Measurements from ENCODE around the gene CCDC144A. TPM values are rescaled to one million over a fixed set of nuclear protein-coding genes. Genes with fewer than 3 reads are reported as not detected.
"Not testable (repeated sequence)": the region's sequence is repeated elsewhere in the genome, so short reads cannot be mapped to it uniquely, and the experiment has no call there.

Gene CCDC144A
- total and polyA plus RNA-seq, 9 donors: 0.38 to 7.7 (median 2.2) TPM

DNA sequence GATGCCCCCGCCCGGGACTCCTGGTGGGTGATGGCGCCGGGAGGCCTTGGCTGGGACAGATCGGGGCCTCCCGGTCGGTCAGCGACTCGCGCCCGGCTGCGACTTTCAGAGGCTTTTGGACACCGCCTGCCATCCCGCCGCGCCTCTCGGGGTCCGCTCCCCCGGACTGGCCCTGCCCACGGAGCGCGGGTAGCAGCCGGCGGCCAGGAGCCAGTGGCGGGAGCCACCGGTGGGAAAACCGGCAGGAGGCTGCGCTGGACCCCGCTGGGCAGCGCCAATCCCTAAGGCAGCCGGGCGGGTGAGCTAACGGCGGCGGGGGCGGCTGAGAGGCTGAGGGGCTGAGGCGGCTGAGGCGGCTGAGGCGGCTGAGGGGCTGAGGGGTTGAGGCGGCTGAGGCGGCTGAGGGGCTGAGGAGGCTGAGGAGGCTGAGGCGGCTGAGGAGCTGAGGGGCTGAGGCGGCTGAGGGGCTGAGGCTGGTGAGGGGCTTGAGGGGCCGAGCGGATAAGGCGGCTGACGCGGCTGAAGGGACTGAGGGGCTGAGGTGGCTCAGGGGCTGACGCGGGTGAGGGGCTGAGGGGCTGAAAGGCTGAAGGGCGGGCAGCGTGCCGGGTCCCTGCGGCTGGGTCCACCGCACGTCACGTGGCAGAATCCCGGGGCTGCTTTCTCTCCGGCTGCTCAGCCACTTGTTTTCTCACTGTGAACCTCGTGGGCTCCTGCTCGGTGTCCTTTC, 23.0 kb upstream of the CCDC144A start:
- peak overlapping the region; percentile 44 for H3K4me3 ChIP-seq (ENCODE audit: low read length)
- peak; percentile 32 for DNase-seq
- H3K27ac ChIP-seq (ENCODE audit: low read length); H3K9me3 ChIP-seq (replicated peaks; ENCODE audit: control insufficient read depth, low read depth, low read length); H3K4me1 ChIP-seq (ENCODE audit: control insufficient read depth, insufficient read depth, low read length); H3K36me3 ChIP-seq (ENCODE audit: control insufficient read depth, insufficient read depth, low read length): not testable (repeated sequence)
- H3K27me3 ChIP-seq (ENCODE audit: control insufficient read depth, insufficient read depth, low read length): peaks cover 25% of the 10 kb centered on the region
- WGBS (ENCODE audit: insufficient coverage): under 1% methylated on average over 50 of the region's 61 CpGs

DNA sequence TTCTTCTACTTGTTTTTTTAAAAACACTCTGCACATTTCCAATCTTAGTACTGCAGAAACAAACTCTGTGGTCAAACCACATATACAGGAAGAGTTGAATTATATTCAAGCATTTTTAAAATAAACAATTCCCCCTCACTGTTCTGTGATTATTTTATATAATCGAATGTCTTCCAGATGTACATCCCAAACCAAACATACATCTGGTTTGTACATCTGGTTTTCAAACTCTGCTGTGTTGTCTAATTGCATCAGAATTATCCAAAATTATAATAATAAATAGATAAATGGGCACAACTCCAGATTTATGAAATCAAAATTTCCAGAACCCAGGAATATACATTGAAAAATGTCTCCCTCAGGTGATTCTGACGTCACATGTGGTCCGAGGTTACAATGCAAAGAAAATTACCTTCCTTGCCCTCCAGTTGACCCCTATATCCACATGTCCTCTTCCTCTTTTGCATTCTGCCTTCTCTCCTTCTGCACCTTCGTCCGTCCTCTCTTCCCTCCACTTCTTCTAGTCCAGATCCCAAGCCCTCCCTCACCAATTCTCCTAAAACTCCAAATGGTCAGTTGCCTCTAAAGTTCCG, 13.3 kb upstream of the CCDC144A start:
- no peaks in the 10 kb centered on the region for H3K9me3 ChIP-seq (replicated peaks; ENCODE audit: control insufficient read depth, low read depth, low read length)
- peak; percentile 86 for DNase-seq
- no peaks in the 10 kb centered on the region for H3K36me3 ChIP-seq (ENCODE audit: control insufficient read depth, insufficient read depth, low read length)
- H3K4me1 ChIP-seq (ENCODE audit: control insufficient read depth, insufficient read depth, low read length): peaks cover 6% of the 10 kb centered on the region
- H3K4me3 ChIP-seq (ENCODE audit: low read length): no peak overlapping the region
- 19% methylated on average over 4 of the region's 6 CpGs for WGBS (ENCODE audit: insufficient coverage)
- H3K27ac ChIP-seq (ENCODE audit: low read length): peak overlapping the region; percentile 40
- peaks cover 2% of the 10 kb centered on the region for H3K27me3 ChIP-seq (ENCODE audit: control insufficient read depth, insufficient read depth, low read length)

DNA sequence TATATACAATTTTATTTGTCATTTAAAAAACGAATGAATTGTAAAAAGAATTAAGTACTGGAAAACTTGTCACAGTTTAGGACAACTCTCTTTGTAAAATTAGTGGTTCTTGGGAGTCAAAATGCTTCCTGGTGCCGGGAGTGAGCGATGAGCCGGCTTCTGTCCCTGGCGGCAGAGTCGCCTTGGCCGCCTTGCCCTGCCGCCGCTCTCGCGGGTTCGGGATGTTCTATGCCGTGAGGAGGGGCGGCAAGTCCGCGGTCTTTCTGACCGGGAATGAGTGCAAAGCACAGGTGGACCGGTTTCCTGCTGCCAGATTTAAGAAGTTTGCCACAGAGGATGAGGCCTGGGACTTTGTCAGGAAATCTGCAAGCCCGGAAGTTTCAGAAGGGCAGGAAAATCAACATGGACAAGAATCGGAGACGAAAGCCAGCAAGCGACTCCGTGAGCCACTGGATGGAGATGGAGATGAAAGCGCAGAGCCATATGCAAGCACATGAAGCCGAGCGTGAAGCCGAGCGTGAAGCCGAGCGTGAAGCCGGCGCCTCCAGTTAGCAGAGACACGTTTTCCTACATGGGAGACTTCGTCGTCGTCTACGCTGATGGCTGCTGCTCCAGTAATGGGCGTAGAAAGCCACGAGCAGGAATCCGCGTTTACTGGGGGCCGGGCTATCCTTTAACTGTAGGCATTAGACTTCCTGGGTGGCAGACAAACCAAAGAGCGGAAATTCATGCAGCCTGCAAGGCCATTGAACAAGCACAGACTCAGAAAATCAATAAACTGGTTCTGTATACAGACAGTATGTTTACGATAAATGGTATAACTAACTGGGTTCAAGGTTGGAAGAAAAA, 6.5 kb upstream of the CCDC144A start:
- not testable (repeated sequence) for H3K4me3 ChIP-seq (ENCODE audit: low read length); DNase-seq
- 42% methylated on average over 44 of the region's 44 CpGs for WGBS (ENCODE audit: insufficient coverage)

DNA sequence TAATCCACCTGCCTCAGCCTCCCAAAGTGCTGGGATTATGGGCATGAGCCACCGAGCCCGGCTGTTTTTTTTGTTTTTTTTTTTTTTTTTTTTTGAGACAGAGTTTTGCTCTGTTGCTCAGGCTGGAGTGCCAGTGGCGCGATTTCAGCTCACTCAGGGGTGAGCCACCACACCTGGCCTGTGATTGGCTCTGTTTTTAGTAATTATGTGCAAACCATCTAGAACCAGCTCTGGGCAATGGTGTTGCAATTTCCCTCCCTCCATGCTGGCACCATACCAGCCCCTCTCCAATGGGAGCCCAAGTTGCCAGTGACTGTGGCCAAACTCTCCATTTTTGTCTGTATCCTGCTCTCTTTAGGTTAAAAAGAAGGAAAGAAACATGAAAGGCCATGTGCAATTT, 4.0 kb upstream of the CCDC144A start:
- H3K4me1 ChIP-seq (ENCODE audit: control insufficient read depth, insufficient read depth, low read length); H3K4me3 ChIP-seq (ENCODE audit: low read length); H3K27ac ChIP-seq (ENCODE audit: low read length); H3K9me3 ChIP-seq (replicated peaks; ENCODE audit: control insufficient read depth, low read depth, low read length); H3K36me3 ChIP-seq (ENCODE audit: control insufficient read depth, insufficient read depth, low read length); DNase-seq: not testable (repeated sequence)
- peaks cover 14% of the 10 kb centered on the region for H3K27me3 ChIP-seq (ENCODE audit: control insufficient read depth, insufficient read depth, low read length)
- WGBS (ENCODE audit: insufficient coverage): no CpG with 5 or more reads among the region's 4 CpGs

More for the DNA sequence above, 6.5 kb upstream of the CCDC144A start:
- not testable (repeated sequence) for H3K4me1 ChIP-seq (ENCODE audit: control insufficient read depth, insufficient read depth, low read length); H3K9me3 ChIP-seq (replicated peaks; ENCODE audit: control insufficient read depth, low read depth, low read length); H3K27ac ChIP-seq (ENCODE audit: low read length); H3K36me3 ChIP-seq (ENCODE audit: control insufficient read depth, insufficient read depth, low read length)
- H3K27me3 ChIP-seq (ENCODE audit: control insufficient read depth, insufficient read depth, low read length): peaks cover 14% of the 10 kb centered on the region

DNA sequence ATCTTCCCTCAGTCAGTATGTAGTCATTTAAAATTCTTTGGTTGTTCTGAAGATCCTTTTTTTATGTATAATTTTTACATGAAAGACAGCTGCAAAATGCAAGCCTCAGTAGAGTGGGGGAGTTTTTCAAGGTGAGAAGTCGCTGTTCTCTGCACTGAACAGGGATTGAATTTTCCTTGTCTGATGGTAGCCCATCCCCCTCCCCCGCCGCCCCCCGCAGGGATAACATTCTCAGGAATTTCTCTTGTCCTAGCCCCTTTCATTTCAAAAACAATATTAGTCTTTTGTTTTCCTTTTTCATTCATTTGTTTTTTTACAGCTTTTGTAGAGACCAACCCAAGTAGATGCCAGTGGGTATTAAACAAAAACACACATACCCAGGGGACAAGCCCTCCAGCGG, 2.9 kb upstream of the CCDC144A start:
- no CpG with 5 or more reads among the region's 5 CpGs for WGBS (ENCODE audit: insufficient coverage)
- H3K27me3 ChIP-seq (ENCODE audit: control insufficient read depth, insufficient read depth, low read length): peaks cover 12% of the 10 kb centered on the region

DNA sequence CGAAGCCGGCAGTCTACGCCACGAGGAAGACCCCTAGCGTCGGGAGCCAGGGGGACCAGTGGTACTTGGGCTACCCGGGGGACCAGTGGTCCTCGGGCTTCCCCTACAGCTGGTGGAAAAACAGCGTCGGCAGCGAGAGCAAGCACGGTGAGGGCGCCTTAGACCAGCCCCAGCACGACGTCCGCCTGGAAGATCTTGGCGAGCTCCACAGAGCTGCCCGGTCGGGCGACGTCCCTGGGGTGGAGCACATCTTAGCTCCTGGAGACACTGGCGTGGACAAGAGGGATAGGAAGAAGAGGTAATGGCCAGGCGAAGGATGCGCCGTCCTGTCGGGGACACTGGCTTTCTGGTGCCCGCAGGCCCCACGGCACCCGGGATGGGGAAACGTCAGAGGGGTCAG, 406 bp downstream of the CCDC144A start:
- WGBS (ENCODE audit: insufficient coverage): 100% methylated on average over 5 of the region's 30 CpGs
- H3K27me3 ChIP-seq (ENCODE audit: control insufficient read depth, insufficient read depth, low read length); H3K4me3 ChIP-seq (ENCODE audit: low read length); H3K36me3 ChIP-seq (ENCODE audit: control insufficient read depth, insufficient read depth, low read length); H3K4me1 ChIP-seq (ENCODE audit: control insufficient read depth, insufficient read depth, low read length); H3K27ac ChIP-seq (ENCODE audit: low read length); H3K9me3 ChIP-seq (replicated peaks; ENCODE audit: control insufficient read depth, low read depth, low read length); DNase-seq: not testable (repeated sequence)

More for the DNA sequence above, 2.9 kb upstream of the CCDC144A start:
- not testable (repeated sequence) for H3K27ac ChIP-seq (ENCODE audit: low read length); H3K9me3 ChIP-seq (replicated peaks; ENCODE audit: control insufficient read depth, low read depth, low read length); H3K36me3 ChIP-seq (ENCODE audit: control insufficient read depth, insufficient read depth, low read length); H3K4me1 ChIP-seq (ENCODE audit: control insufficient read depth, insufficient read depth, low read length); DNase-seq; H3K4me3 ChIP-seq (ENCODE audit: low read length)

DNA sequence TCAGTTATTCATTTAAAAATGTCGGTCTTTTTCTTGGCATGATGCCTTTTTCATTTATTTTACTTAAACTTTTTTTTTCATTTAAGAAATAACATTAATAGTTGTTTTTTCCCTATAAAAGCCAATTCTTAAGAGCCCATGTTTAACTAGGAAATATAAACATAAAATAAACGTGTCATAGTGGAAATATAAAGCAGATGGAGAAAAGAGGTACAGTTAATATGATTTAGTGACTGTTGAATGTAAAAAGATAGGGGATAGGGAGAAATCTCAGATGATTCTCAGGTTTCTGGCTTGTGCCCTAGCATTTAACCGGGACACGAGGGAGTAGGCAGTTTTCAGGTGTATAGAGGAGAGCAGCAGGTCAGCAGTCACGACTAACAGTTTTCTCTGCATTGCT, 7.6 kb downstream of the CCDC144A start:
- not testable (repeated sequence) for H3K9me3 ChIP-seq (replicated peaks; ENCODE audit: control insufficient read depth, low read depth, low read length); H3K27ac ChIP-seq (ENCODE audit: low read length); H3K36me3 ChIP-seq (ENCODE audit: control insufficient read depth, insufficient read depth, low read length); H3K27me3 ChIP-seq (ENCODE audit: control insufficient read depth, insufficient read depth, low read length); H3K4me3 ChIP-seq (ENCODE audit: low read length); H3K4me1 ChIP-seq (ENCODE audit: control insufficient read depth, insufficient read depth, low read length); DNase-seq
- no CpG with 5 or more reads among the region's 5 CpGs for WGBS (ENCODE audit: insufficient coverage)

DNA sequence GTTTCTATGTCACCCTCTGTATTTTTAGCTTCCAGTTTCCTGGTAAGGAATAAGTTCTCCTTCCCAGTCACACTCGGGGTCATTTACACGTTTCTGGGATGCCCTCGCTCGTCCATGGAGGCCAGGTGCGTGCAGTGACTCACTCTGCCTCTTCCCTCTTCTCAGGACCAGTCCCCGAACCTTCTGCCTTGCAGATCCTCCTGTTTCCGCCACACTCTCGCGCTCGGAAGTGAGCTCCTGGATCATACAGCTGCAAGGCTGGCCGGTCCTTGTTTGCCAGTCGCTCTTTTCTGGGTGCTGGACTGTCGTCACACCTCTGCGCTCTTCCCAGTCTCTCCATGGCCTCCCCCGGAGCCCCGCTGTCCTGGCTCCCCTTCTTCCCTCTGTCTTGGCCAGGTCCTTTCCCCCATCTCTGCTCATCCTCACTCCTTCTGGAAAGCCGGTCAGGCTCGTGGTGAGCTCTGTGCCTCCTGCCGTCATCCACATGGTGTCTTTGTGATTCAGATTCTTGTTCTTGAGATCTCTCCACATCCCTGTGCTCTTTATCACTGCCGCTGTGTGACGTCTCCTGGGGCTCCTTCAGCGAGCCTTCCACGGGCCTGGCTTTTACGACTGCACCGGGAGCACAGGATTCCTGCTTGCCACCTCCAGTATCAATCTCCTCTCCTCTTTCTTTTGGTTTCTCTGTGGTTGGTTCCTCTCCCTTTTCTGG, 55.6 kb downstream of the CCDC144A start:
- not testable (repeated sequence) for H3K27me3 ChIP-seq (ENCODE audit: control insufficient read depth, insufficient read depth, low read length)
- 0% methylated on average over 2 of the region's 25 CpGs for WGBS (ENCODE audit: insufficient coverage)

DNA sequence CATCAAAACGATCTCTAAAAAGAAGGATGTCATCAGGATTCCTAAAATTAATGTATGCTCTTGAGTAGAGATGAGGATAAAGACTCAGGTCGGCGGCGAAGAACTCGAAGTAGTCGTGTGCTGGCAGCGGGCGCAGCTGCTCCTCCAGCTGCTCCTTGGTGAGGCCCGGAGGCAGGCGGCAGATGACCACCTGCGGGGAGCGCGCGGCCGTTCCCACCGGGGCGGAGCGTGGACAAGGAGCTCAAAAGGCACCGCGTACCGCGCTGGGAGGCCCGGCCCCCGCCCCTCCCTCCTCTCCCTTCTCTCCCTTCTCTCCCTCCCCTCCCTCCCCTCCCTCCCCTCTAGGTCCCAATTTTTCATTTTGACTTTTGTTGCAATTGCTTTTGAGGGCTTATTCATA, 56.5 kb downstream of the CCDC144A start:
- H3K9me3 ChIP-seq (replicated peaks; ENCODE audit: control insufficient read depth, low read depth, low read length); H3K27me3 ChIP-seq (ENCODE audit: control insufficient read depth, insufficient read depth, low read length); DNase-seq; H3K4me3 ChIP-seq (ENCODE audit: low read length); H3K27ac ChIP-seq (ENCODE audit: low read length); H3K4me1 ChIP-seq (ENCODE audit: control insufficient read depth, insufficient read depth, low read length); H3K36me3 ChIP-seq (ENCODE audit: control insufficient read depth, insufficient read depth, low read length): not testable (repeated sequence)
- no CpG with 5 or more reads among the region's 24 CpGs for WGBS (ENCODE audit: insufficient coverage)

More for the DNA sequence above, 55.6 kb downstream of the CCDC144A start:
- peak; percentile 3 for DNase-seq
- H3K4me1 ChIP-seq (ENCODE audit: control insufficient read depth, insufficient read depth, low read length); H3K4me3 ChIP-seq (ENCODE audit: low read length); H3K27ac ChIP-seq (ENCODE audit: low read length); H3K36me3 ChIP-seq (ENCODE audit: control insufficient read depth, insufficient read depth, low read length); H3K9me3 ChIP-seq (replicated peaks; ENCODE audit: control insufficient read depth, low read depth, low read length): not testable (repeated sequence)

DNA sequence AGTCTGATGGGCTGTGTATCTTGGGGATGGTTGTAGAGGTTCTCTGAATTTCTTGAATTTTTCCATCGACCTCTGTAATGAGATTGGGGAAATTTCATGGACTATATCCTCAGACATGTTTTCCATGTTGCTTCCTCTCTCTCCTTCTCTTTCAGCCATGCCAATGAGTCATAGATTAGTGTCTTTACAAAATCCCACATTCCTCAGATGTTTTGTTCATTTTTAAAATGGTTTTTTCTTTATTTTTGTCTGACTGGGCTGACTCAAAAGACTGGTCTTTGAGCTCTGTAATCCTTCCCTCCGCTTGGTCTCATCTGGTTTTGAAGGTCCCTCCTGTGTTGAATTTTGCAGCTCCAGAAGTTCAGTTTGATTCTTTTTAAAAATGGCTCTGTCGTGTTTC, 60.5 kb downstream of the CCDC144A start:
- H3K9me3 ChIP-seq (replicated peaks; ENCODE audit: control insufficient read depth, low read depth, low read length); H3K36me3 ChIP-seq (ENCODE audit: control insufficient read depth, insufficient read depth, low read length); H3K4me1 ChIP-seq (ENCODE audit: control insufficient read depth, insufficient read depth, low read length); H3K4me3 ChIP-seq (ENCODE audit: low read length); DNase-seq; H3K27me3 ChIP-seq (ENCODE audit: control insufficient read depth, insufficient read depth, low read length); H3K27ac ChIP-seq (ENCODE audit: low read length): not testable (repeated sequence)
- WGBS (ENCODE audit: insufficient coverage): no CpG with 5 or more reads among the region's 3 CpGs

Data from muscle of leg (tissue), 11 donors.